GM12875 (cell line): ENCODE data around the gene SH2D3A.

Experiments
- H3K4me3 ChIP-seq: one replicate; pipeline ENCODE4 v1.5.1; 2011; ENCODE audit warnings: low read depth, low read length, control low read depth
- TF ChIP-seq, protein P1 (sequence below): IDR thresholded peaks from 2 replicates; pipeline ENCODE4 v1.5.1; 2011; ENCODE audit warnings: low read depth, mild to moderate bottlenecking, control low read depth, inconsistent platforms, low read length, moderate library complexity, borderline replicate concordance; ENCODE audit not compliant: insufficient read depth

SH2D3A gene

DNA sequence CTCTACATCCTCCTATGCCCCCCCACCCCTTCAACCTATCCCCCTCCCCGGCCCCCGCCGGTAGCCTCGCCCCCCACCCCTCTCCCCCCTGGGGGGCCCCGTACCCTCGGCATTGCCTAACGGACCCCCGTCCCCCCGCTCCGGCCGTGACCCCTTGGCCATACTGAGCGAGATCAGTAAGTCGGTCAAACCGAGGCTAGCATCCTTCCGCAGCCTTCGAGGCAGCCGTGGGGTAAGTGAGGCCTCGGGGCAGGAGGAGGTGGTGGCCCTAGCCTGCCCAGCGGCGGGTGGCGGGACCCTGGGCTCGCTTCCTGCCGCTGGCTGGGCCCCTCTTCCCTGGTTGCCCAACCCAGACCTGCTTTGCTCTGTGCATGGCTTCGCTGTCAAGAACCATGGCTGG is 21.3 kb downstream of the SH2D3A start:
- TF ChIP-seq, protein P1, sequence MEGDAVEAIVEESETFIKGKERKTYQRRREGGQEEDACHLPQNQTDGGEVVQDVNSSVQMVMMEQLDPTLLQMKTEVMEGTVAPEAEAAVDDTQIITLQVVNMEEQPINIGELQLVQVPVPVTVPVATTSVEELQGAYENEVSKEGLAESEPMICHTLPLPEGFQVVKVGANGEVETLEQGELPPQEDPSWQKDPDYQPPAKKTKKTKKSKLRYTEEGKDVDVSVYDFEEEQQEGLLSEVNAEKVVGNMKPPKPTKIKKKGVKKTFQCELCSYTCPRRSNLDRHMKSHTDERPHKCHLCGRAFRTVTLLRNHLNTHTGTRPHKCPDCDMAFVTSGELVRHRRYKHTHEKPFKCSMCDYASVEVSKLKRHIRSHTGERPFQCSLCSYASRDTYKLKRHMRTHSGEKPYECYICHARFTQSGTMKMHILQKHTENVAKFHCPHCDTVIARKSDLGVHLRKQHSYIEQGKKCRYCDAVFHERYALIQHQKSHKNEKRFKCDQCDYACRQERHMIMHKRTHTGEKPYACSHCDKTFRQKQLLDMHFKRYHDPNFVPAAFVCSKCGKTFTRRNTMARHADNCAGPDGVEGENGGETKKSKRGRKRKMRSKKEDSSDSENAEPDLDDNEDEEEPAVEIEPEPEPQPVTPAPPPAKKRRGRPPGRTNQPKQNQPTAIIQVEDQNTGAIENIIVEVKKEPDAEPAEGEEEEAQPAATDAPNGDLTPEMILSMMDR = no peak
- H3K4me3 ChIP-seq = no peak overlapping the region

DNA sequence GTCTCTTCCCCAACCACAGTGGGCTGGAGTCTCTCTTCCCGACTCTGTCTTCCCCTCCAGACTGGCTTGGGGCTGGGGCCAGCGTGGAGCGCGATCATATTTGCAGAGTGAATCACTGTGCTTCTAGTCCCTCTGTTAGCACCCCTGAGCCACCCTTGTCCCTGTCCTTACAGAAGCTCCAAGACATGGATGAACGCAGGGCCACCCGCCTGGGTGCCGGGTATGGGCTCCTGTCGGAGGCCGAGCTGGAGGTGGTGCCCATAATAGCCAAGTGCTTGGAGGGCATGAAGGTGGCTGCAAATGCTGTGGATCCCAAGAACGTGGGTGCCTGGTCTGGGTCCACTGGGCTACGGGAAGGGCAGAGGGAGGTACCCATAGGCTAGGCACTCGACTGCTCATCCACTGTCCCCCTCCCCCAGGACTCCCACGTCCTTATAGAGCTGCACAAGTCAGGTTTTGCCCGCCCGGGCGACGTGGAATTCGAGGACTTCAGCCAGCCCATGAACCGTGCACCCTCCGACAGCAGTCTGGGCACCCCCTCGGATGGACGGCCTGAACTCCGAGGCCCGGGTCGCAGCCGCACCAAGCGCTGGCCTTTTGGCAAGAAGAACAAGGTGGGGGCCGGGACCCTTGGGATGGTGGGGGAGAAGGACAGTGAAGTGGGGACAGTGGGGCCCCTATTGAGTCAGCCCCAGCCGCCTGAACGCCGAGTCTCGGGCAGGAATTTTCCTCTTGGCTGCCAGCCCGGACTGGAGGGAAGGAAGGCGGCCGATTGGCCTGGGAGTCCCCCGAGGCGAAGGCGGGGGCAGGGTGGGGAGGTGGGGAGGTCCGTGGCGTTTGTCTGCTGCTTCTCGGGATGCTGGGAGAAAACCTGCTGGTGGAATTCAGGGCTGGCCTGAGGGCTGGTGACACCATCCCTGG is 22.6 kb downstream of the SH2D3A start:
- H3K4me3 ChIP-seq = no peak overlapping the region
- TF ChIP-seq, protein P1 = no peak

DNA sequence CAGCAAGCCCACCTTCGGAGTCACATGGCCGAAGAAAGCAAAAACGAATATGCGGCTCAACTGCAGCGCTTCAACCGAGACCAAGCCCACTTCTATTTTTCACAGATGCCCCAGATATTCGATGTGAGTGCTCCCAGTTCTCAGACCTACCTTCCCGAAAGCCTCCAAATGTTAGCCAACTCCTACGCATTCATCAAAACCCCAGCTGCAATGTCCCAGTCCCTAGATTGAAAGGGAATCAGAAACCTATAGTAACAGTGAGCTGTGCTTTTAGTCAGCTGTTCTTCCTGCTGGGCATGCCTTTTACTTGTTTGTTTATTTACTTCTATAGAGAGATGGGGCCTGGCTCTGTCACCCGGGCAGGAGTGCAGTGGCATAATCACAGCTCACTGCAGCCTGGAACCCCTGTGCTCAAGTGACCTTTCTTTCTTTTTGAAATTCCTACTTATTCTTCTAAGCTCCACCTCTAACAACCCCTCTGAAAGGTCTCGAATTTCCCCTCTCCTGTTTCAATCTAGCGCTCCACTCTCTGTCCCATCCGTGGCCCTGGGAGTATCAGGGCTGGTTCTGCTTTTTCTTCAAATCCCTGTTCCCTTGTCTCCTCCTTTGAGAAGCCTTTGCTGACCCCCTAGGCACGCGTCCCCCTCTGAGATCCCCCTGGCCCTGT is 23.4 kb downstream of the SH2D3A start:
- H3K4me3 ChIP-seq = no peak overlapping the region
- TF ChIP-seq, protein P1 = no peak

GRCh38 chr19:6743066-6743465 is 24.2 kb downstream of the SH2D3A start:
- TF ChIP-seq, protein P1 = no peak
- H3K4me3 ChIP-seq = no peak overlapping the region

DNA sequence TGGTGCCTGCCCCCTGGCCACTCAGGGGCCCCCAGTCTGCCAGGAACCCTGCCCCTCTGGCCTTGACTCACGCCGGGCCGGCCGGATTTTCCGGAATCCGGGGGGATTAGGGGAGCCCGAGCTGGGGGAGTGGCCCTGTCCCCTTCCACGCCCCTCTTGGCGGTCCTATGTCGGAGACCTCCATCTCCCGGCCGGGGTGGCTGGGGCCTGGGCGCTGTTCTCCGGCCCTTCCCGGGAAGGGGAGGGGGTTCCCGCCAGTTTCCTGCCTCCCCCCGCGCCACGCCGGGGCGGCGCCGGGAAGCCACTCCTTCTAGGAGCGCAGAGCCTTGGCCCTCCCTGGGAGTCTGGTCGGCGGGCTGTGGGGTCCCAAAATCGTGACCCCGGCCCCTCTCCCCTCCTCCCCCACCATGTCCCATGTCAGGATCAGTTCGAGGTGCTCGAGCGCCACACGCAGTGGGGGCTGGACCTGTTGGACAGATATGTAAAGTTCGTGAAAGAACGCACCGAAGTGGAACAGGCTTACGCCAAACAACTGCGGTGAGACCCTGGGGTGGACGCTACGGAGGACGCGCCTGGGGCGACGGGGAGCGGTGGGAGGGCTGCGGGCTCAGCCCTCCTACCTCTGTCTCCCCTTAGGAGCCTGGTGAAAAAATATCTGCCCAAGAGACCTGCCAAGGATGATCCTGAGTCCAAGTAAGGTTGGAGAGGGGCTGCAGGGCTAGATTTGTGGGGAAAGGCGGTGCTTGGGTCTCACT is 26.5 kb downstream of the SH2D3A start:
- H3K4me3 ChIP-seq = peak overlapping the region; percentile 82
- TF ChIP-seq, protein P1 = no peak

GRCh38 chr19:6739883-6740588 is 27.2 kb downstream of the SH2D3A start:
- peak overlapping the region; percentile 82 for H3K4me3 ChIP-seq
- TF ChIP-seq, protein P1 = no peak
